ENCODE measurements around the gene CPVL. TPM values are rescaled to one million over a fixed set of nuclear protein-coding genes. Genes with fewer than 3 reads are reported as not detected.

The CPVL gene
- 0.23 and 0.30 TPM in 2 replicates for total RNA-seq

DNA sequence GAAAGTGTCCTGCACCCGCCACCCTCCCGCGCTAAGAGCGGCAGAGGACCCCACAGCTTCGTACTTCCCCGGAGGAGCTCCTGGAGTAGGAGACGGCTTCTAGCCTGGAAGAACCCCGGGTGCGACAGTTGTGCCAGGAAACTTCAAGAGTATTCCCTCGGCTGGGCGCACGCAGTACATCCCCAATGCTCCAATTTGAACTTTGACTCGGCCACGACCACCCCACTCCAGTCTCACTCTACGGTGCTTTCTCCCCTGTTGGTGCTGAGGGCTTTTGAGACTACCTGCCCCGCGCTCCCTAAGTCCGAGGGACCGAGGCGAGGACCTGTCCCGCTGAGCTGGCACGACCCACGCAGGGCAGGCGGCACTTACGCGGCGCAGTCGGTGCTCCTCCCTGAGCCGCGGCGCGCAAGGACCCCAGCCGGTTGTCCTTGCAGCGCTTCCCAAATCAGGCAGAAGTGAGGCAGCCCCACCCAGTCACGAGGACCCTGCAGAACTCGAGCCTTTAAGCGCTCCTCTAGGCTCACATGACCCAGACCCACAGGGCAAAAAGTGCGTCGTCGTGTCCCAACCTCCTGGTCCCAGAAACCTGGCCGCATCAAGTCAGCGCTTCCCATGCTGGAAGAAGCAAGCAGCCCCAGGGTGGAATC is at the start of gene CPVL:
Gene CPVL (minus strand): TSS at position 481 of the 650 bp plus-strand sequence. CDS start 25,476 bp downstream, outside the sequence.

DNA sequence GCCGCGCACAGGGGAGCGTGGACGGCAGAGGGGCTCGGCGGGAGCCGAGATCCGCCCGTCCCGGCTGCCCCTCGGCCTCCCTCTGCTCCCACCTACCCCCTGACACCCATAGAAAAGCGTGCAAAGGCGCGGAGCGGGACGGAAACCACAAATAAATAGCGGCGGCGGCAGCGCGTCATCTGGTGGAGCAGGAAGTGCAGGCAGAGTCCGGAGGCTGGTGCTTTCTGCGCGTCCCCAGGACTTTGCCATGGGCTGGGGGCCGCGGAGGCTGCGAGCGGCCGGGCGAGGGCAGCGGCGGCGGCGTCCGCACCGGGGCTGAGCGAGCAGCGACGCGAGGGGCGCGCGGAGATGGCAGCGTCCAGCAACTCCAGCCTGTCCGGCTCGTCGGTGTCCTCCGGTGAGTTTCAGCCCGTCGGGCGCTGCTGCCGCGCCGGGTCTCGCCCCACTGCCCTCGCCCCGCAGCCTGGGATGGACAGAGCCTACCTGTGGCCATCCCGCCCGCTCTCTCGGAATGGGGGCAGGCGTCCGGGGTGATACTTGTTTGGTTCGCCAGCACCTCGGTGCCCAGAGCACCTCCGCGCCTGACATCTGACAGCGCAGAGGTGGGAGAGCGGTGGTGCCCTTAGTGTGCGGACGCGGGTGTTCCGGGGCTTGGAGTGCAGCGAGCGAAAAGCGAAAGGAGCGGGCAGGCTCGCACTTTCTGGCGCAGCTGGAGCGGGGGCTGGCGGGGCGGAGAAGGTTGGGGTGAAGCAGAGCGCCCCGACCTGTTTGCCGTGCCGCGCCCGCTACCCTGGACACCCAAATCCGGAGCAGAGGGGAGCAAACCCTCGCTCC is 48.5 kb upstream of the CPVL start, which contains the start of gene CHN2:
Gene CHN2 (plus strand): TSS at position 182 of the 834 bp plus-strand sequence.

GRCh38 chr7:28958235-28958979 is 187.9 kb downstream of the CPVL start, which contains the start of gene TRIL:
Gene TRIL (minus strand): TSS chr7:28958330. CDS start chr7:28958046, 284 bp downstream.

Other genes starting within 250 kb of the CPVL start
- gene TRIL, start 188.2 kb downstream of the CPVL start, total RNA-seq: 0.65 and 2.4 TPM in 2 replicates
- gene CHN2, start 48.2 kb upstream of the CPVL start, total RNA-seq: 0.28 and 1.5 TPM in 2 replicates

Measured in smooth muscle cell of the umbilical artery (primary cell).